Prostate gland (tissue), 2 donors: ENCODE measurements around the gene GBP7. TPM values are rescaled to one million over a fixed set of nuclear protein-coding genes. Genes with fewer than 3 reads are reported as not detected.
A peak's percentile ranks its signal among the peaks of the same experiment; 100 is the strongest.

Experiments
- DNase-seq: peaks from one replicate; pipeline ENCODE4 v3.0.0-alpha.2; 2019; ENCODE audit warnings: low spot score
- H3K27ac ChIP-seq, 2 donors: fragments of 200-600 bp; sonication (generic); 2 replicates each; pipeline ENCODE4 v1.5.1; 2017 to 2019
- H3K27me3 ChIP-seq: fragments of 200-600 bp; sonication (generic); replicated peaks from 2 replicates; pipeline ENCODE4 v1.5.1; 2019; ENCODE audit not compliant: insufficient read depth
- H3K36me3 ChIP-seq, 2 donors: fragments of 200-600 bp; sonication (generic); 1 replicate in 1 of 2; 2 replicates in 1 of 2; pipeline versions ENCODE4 v1.5.1 to v1.8.1; 2017 to 2019
- H3K4me1 ChIP-seq: fragments of 200-600 bp; sonication (generic); replicated peaks from 2 replicates; pipeline ENCODE4 v1.5.1; 2019
- H3K4me3 ChIP-seq, 2 donors: fragments of 200-600 bp; sonication (generic); 2 replicates each; pipeline ENCODE4 v1.5.1; 2017 to 2019
- H3K9me3 ChIP-seq: fragments of 200-600 bp; sonication (generic); 2 replicates; pipeline ENCODE4 v1.5.1; 2017
- CTCF ChIP-seq, 4 experiments: fragments of 200-600 bp in 2 of 4; fragments of 450-650 bp in 2 of 4; sonication (generic) in 2 of 4; IDR thresholded peaks; 1 replicate in 3 of 4; 2 replicates in 1 of 4; pipeline ENCODE4 v1.5.1; 2016 to 2019; ENCODE audit warnings: antibody characterized with exemption in 4 of 4, mild to moderate bottlenecking in 2 of 4, moderate library complexity in 2 of 4
- POLR2A ChIP-seq: fragments of 450-650 bp; IDR thresholded peaks from one replicate; pipeline ENCODE4 v1.6.1; 2016; ENCODE audit warnings: antibody characterized with exemption, mild to moderate bottlenecking
- POLR2AphosphoS5 ChIP-seq: sonication (generic); formaldehyde crosslinking; IDR thresholded peaks from one replicate; pipeline ENCODE4 v1.6.1; 2017; ENCODE audit warnings: antibody characterized with exemption
- WGBS: methylation state at CpG from one replicate; pipeline ENCODE4 v1.1.5; 2018; 5-methylcytosine and 5-hydroxymethylcytosine counted together
- intact Hi-C: fragments of 100-400 bp; cut with DNase I; formaldehyde crosslinking; loops from one replicate; pipeline ENCODE4 v1.14.2; 2022
- total RNA-seq, 2 donors: library from RNA; depleted of rRNA; stranded (reverse); fragments of >200 nt; gene quantifications; one replicate each; pipeline ENCODE4 v1.1.0, GENCODE V29; 2016

GBP7 gene
- total RNA-seq, 2 donors from 2014 or later, result not detected

GRCh38 chr1:89125913-89126580, 49.8 kb downstream of the GBP7 start, which contains the start of gene GBP2:
Gene GBP2, minus strand, starts transcription at chr1:89126114. Its CDS starts 4,148 bp downstream, at chr1:89121966.
- Histone ChIP-seq H3K4me3 (peak within 1 kb of the TSS; percentile 37 to 38), H3K4me1 (no peaks in the 10 kb centered on the region), H3K9me3 (no peaks in the 10 kb centered on the region), H3K36me3 (no peaks in the 10 kb centered on the region), H3K27ac (peak within 1 kb of the TSS; percentile 78 to 83), H3K27me3 (no peaks in the 10 kb centered on the region)
- intact Hi-C loops, result no loop called here
- TF ChIP-seq POLR2AphosphoS5 (peak; percentile 95), CTCF (IDR thresholded peaks at IDR 0.05) (no peak), POLR2A (peak; percentile 79)
- DNase-seq, result peak; percentile 33
- 2% methylated on average over 6 of the region's 6 CpGs for WGBS

- Histone ChIP-seq H3K4me1 (no peaks in the 10 kb centered on the region), H3K4me3 (peak overlapping the region; percentile 37 to 38), H3K36me3 (no peaks in the 10 kb centered on the region), H3K27me3 (no peaks in the 10 kb centered on the region), H3K9me3 (no peaks in the 10 kb centered on the region), H3K27ac (peak overlapping the region; percentile 78 to 83)
- WGBS, result 26% methylated on average over 3 of the region's 3 CpGs
- TF ChIP-seq POLR2AphosphoS5, result no peak
- no peak for TF ChIP-seq POLR2A
- no peak for TF ChIP-seq CTCF (IDR thresholded peaks at IDR 0.05)
- no peak for DNase-seq
- intact Hi-C loops, result no loop called here
Measured at GRCh38 chr1:89125240-89125912, 50.4 kb downstream of the GBP7 start.

GRCh38 chr1:89121641-89122040, 54.2 kb downstream of the GBP7 start:
- Histone ChIP-seq H3K27me3 (no peaks in the 10 kb centered on the region), H3K4me1 (no peaks in the 10 kb centered on the region), H3K27ac (no peak overlapping the region), H3K9me3 (no peaks in the 10 kb centered on the region), H3K4me3 (no peak overlapping the region), H3K36me3 (peaks cover 4 to 5% of the 10 kb centered on the region in 2 donors)
- intact Hi-C loops, result no loop called here
- TF ChIP-seq POLR2A (no peak), POLR2AphosphoS5 (no peak), CTCF (IDR thresholded peaks at IDR 0.05) (no peak)
- no peak for DNase-seq
- WGBS, result 96% methylated on average over 8 of the region's 8 CpGs

- H3K4me3 ChIP-seq, result no peak overlapping the region
- no peak overlapping the region for H3K27ac ChIP-seq
- TF ChIP-seq POLR2A (no peak), POLR2AphosphoS5 (no peak), CTCF (IDR thresholded peaks at IDR 0.05) (no peak)
- no peaks in the 10 kb centered on the region for H3K27me3 ChIP-seq
- no peak for DNase-seq
- intact Hi-C loops, result no loop called here
- WGBS, result 96% methylated on average over 2 of the region's 2 CpGs
- peaks cover 4 to 5% of the 10 kb centered on the region in 2 donors for H3K36me3 ChIP-seq
- no peaks in the 10 kb centered on the region for H3K4me1 ChIP-seq
- no peaks in the 10 kb centered on the region for H3K9me3 ChIP-seq
Measured at GRCh38 chr1:89114662-89115061, 61.1 kb downstream of the GBP7 start.
